Activated naive CD8-positive, alpha-beta T cell treated with anti-CD3 and anti-CD28 coated beads for 36 hours (primary cell): ENCODE data around the gene INTU. TPM values are rescaled to one million over a fixed set of nuclear protein-coding genes. Genes with fewer than 3 reads are reported as not detected.

Experiments
- DNase-seq: peaks from one replicate; pipeline ENCODE4 v3.0.0; 2021
- H3K27ac Mint-ChIP-seq: one replicate; pipeline ENCODE4 v1.8.0; 2022; ENCODE audit warnings: mild to moderate bottlenecking, moderate library complexity, mixed read lengths
- H3K27me3 Mint-ChIP-seq: one replicate; pipeline ENCODE4 v1.8.0; 2022; ENCODE audit warnings: mild to moderate bottlenecking, mixed read lengths
- H3K36me3 Mint-ChIP-seq: one replicate; pipeline ENCODE4 v1.8.0; 2021; ENCODE audit warnings: mild to moderate bottlenecking, mixed read lengths
- H3K4me1 Mint-ChIP-seq: one replicate; pipeline ENCODE4 v1.8.0; 2021; ENCODE audit warnings: mixed read lengths
- H3K4me3 Mint-ChIP-seq: one replicate; pipeline ENCODE4 v1.8.0; 2022; ENCODE audit warnings: mild to moderate bottlenecking, moderate library complexity, mixed read lengths
- H3K9me3 Mint-ChIP-seq: one replicate; pipeline ENCODE4 v1.8.0; 2022; ENCODE audit warnings: mixed read lengths
- total RNA-seq, 2 experiments: library from RNA; stranded (reverse); gene quantifications; one replicate each; pipeline ENCODE4 v1.2.3, GENCODE V29; 2021

INTU gene
- total RNA-seq, 2 experiments from 2014 or later = 0.32 to 0.35 TPM

- Mint-ChIP-seq H3K9me3 (no peaks in the 10 kb centered on the region), H3K27me3 (no peaks in the 10 kb centered on the region), H3K27ac (no peak overlapping the region), H3K4me3 (no peak overlapping the region), H3K36me3 (no peaks in the 10 kb centered on the region), H3K4me1 (no peaks in the 10 kb centered on the region)
- DNase-seq = no peak
These were observed 39.4 kb downstream of the INTU start for GRCh38 chr4:127672111-127672510.

GRCh38 chr4:127685292-127685691, 52.5 kb downstream of the INTU start:
- no peaks in the 10 kb centered on the region for H3K9me3 Mint-ChIP-seq
- H3K36me3 Mint-ChIP-seq = no peaks in the 10 kb centered on the region
- no peaks in the 10 kb centered on the region for H3K4me1 Mint-ChIP-seq
- no peak overlapping the region for H3K4me3 Mint-ChIP-seq
- H3K27me3 Mint-ChIP-seq = no peaks in the 10 kb centered on the region
- DNase-seq = no peak
- no peak overlapping the region for H3K27ac Mint-ChIP-seq

- no peaks in the 10 kb centered on the region for H3K36me3 Mint-ChIP-seq
- no peaks in the 10 kb centered on the region for H3K27me3 Mint-ChIP-seq
- H3K4me1 Mint-ChIP-seq = no peaks in the 10 kb centered on the region
These were observed 53.9 kb downstream of the INTU start for GRCh38 chr4:127686658-127687057.

GRCh38 chr4:127687580-127687979, 54.8 kb downstream of the INTU start:
- Mint-ChIP-seq H3K27me3 (no peaks in the 10 kb centered on the region), H3K36me3 (no peaks in the 10 kb centered on the region), H3K27ac (no peak overlapping the region), H3K4me1 (no peaks in the 10 kb centered on the region), H3K4me3 (no peak overlapping the region), H3K9me3 (no peaks in the 10 kb centered on the region)
- DNase-seq = no peak

More at GRCh38 chr4:127686658-127687057, 53.9 kb downstream of the INTU start:
- no peak overlapping the region for H3K4me3 Mint-ChIP-seq
- H3K9me3 Mint-ChIP-seq = no peaks in the 10 kb centered on the region
- H3K27ac Mint-ChIP-seq = no peak overlapping the region
- DNase-seq = no peak

GRCh38 chr4:127698789-127699200, 66.0 kb downstream of the INTU start:
- H3K4me3 Mint-ChIP-seq = no peak overlapping the region
- H3K36me3 Mint-ChIP-seq = no peaks in the 10 kb centered on the region
- H3K27ac Mint-ChIP-seq = no peak overlapping the region
- H3K4me1 Mint-ChIP-seq = no peaks in the 10 kb centered on the region
- DNase-seq = no peak
- H3K9me3 Mint-ChIP-seq = peaks cover 8% of the 10 kb centered on the region
- H3K27me3 Mint-ChIP-seq = peaks cover 9% of the 10 kb centered on the region

GRCh38 chr4:127708985-127709384, 76.2 kb downstream of the INTU start:
- Mint-ChIP-seq H3K27me3 (peaks cover 15% of the 10 kb centered on the region), H3K36me3 (no peaks in the 10 kb centered on the region), H3K4me3 (no peak overlapping the region), H3K4me1 (no peaks in the 10 kb centered on the region), H3K9me3 (no peaks in the 10 kb centered on the region), H3K27ac (no peak overlapping the region)
- DNase-seq = no peak

GRCh38 chr4:127709456-127709855, 76.7 kb downstream of the INTU start:
- Mint-ChIP-seq H3K4me3 (no peak overlapping the region), H3K9me3 (no peaks in the 10 kb centered on the region), H3K27ac (no peak overlapping the region), H3K4me1 (no peaks in the 10 kb centered on the region), H3K36me3 (no peaks in the 10 kb centered on the region), H3K27me3 (peaks cover 15% of the 10 kb centered on the region)
- DNase-seq = no peak

- peaks cover 7% of the 10 kb centered on the region for H3K27me3 Mint-ChIP-seq
- no peaks in the 10 kb centered on the region for H3K4me1 Mint-ChIP-seq
- no peaks in the 10 kb centered on the region for H3K9me3 Mint-ChIP-seq
- no peak within 1 kb of the TSS for H3K4me3 Mint-ChIP-seq
- no peak within 1 kb of the TSS for H3K27ac Mint-ChIP-seq
- DNase-seq = no peak
- no peaks in the 10 kb centered on the region for H3K36me3 Mint-ChIP-seq
These were observed 97.6 kb downstream of the INTU start, which contains the start of gene SLC25A31 for GRCh38 chr4:127730142-127730913. Gene SLC25A31 (plus strand): TSS chr4:127730400. CDS start chr4:127730546, 146 bp downstream.

GRCh38 chr4:127731406-127731805, 98.6 kb downstream of the INTU start:
- DNase-seq = no peak
- H3K27ac Mint-ChIP-seq = no peak overlapping the region
- H3K4me1 Mint-ChIP-seq = no peaks in the 10 kb centered on the region
- no peaks in the 10 kb centered on the region for H3K36me3 Mint-ChIP-seq
- peaks cover 8% of the 10 kb centered on the region for H3K27me3 Mint-ChIP-seq
- no peak overlapping the region for H3K4me3 Mint-ChIP-seq
- H3K9me3 Mint-ChIP-seq = no peaks in the 10 kb centered on the region

- Mint-ChIP-seq H3K4me1 (no peaks in the 10 kb centered on the region), H3K4me3 (no peak overlapping the region), H3K9me3 (no peaks in the 10 kb centered on the region), H3K27me3 (peaks cover 9% of the 10 kb centered on the region), H3K36me3 (no peaks in the 10 kb centered on the region), H3K27ac (no peak overlapping the region)
- DNase-seq = no peak
These were observed 100.0 kb downstream of the INTU start for GRCh38 chr4:127732623-127733328.

GRCh38 chr4:127734976-127735375, 102.2 kb downstream of the INTU start:
- Mint-ChIP-seq H3K36me3 (no peaks in the 10 kb centered on the region), H3K4me1 (no peaks in the 10 kb centered on the region), H3K27me3 (peaks cover 9% of the 10 kb centered on the region), H3K4me3 (no peak overlapping the region), H3K9me3 (no peaks in the 10 kb centered on the region), H3K27ac (no peak overlapping the region)
- no peak for DNase-seq

- H3K27me3 Mint-ChIP-seq = peaks cover 9% of the 10 kb centered on the region
- H3K4me3 Mint-ChIP-seq = no peak overlapping the region
- no peaks in the 10 kb centered on the region for H3K4me1 Mint-ChIP-seq
- no peaks in the 10 kb centered on the region for H3K9me3 Mint-ChIP-seq
- H3K36me3 Mint-ChIP-seq = no peaks in the 10 kb centered on the region
- no peak overlapping the region for H3K27ac Mint-ChIP-seq
- no peak for DNase-seq
These were observed 104.5 kb downstream of the INTU start for GRCh38 chr4:127737295-127737694.

- no peak for DNase-seq
- Mint-ChIP-seq H3K27me3 (peaks cover 9% of the 10 kb centered on the region), H3K36me3 (no peaks in the 10 kb centered on the region), H3K9me3 (no peaks in the 10 kb centered on the region), H3K4me3 (no peak overlapping the region), H3K27ac (no peak overlapping the region), H3K4me1 (no peaks in the 10 kb centered on the region)
These were observed 108.5 kb downstream of the INTU start for GRCh38 chr4:127741247-127741646.

GRCh38 chr4:127747883-127748282, 115.1 kb downstream of the INTU start:
- Mint-ChIP-seq H3K4me1 (no peaks in the 10 kb centered on the region), H3K36me3 (no peaks in the 10 kb centered on the region), H3K27me3 (peaks cover 32% of the 10 kb centered on the region), H3K27ac (no peak overlapping the region), H3K4me3 (no peak overlapping the region), H3K9me3 (peaks cover 5% of the 10 kb centered on the region)
- no peak for DNase-seq

- no peaks in the 10 kb centered on the region for H3K36me3 Mint-ChIP-seq
- peaks cover 5% of the 10 kb centered on the region for H3K9me3 Mint-ChIP-seq
- no peak overlapping the region for H3K27ac Mint-ChIP-seq
- no peaks in the 10 kb centered on the region for H3K4me1 Mint-ChIP-seq
- no peak for DNase-seq
- H3K27me3 Mint-ChIP-seq = peaks cover 39% of the 10 kb centered on the region
- no peak overlapping the region for H3K4me3 Mint-ChIP-seq
These were observed 116.2 kb downstream of the INTU start for GRCh38 chr4:127748957-127749356.

- no peaks in the 10 kb centered on the region for H3K4me1 Mint-ChIP-seq
- H3K9me3 Mint-ChIP-seq = no peaks in the 10 kb centered on the region
- H3K27me3 Mint-ChIP-seq = peaks cover 27% of the 10 kb centered on the region
- DNase-seq = no peak
- H3K4me3 Mint-ChIP-seq = no peak overlapping the region
- H3K36me3 Mint-ChIP-seq = no peaks in the 10 kb centered on the region
- no peak overlapping the region for H3K27ac Mint-ChIP-seq
These were observed 124.1 kb downstream of the INTU start for GRCh38 chr4:127756906-127757305.
